ENCODE results near the gene HDAC8.

GRCh38 chrX:72372735-72373134 is 199.9 kb downstream of the HDAC8 start:
- TF ChIP-seq CTCF (IDR thresholded peaks at IDR 0.05) (no peak), POLR2A (IDR thresholded peaks at IDR 0.05) (no peak)
